Caco-2 (cell line): Measurements from ENCODE around the gene TMEM132C. TPM values are rescaled to one million over a fixed set of nuclear protein-coding genes. Genes with fewer than 3 reads are reported as not detected.

Experiments
- BruUV-seq: library from RNA; stranded (reverse); fragments of 400-500 nt; replicated peaks from 2 replicates; lab custom pipeline; 2021; lab: Mats Ljungman, UMichigan
- CTCF ChIA-PET: fragments of 300-600 bp; sonication (Branson Sonifier 250); formaldehyde crosslinking; loops from one replicate; lab custom pipeline; 2022; ENCODE audit warnings: antibody characterized with exemption; lab: Charles Lee
- POLR2A ChIA-PET: fragments of 300-600 bp; sonication (Branson Sonifier 250); formaldehyde crosslinking; loops from one replicate; lab custom pipeline; 2022; ENCODE audit warnings: antibody characterized with exemption; lab: Charles Lee
- DNase-seq, 2 experiments: peaks; one replicate each; pipeline versions ENCODE4 v3.0.0 to v3.0.0-alpha.2; 2020 to 2022
- H3K27me3 ChIP-seq: replicated peaks from 2 replicates; pipeline ENCODE4 v1.6.0; 2011; ENCODE audit warnings: low read length; ENCODE audit not compliant: control insufficient read depth, insufficient read depth
- H3K36me3 ChIP-seq: 2 replicates; pipeline ENCODE4 v1.5.1; 2011; ENCODE audit warnings: low read length; ENCODE audit not compliant: control insufficient read depth, insufficient read depth
- H3K4me1 ChIP-seq: fragments of 250-450 bp; sonication (Bioruptor Pico); 2 replicates; pipeline ENCODE4 v1.5.1; 2020; ENCODE audit warnings: mild to moderate bottlenecking
- H3K4me3 ChIP-seq: 2 replicates; pipeline ENCODE4 v1.5.1; 2011; ENCODE audit warnings: low read depth, mild to moderate bottlenecking, control low read depth, low read length
- H3K9me3 ChIP-seq: fragments of 250-450 bp; sonication (Bioruptor Pico); 2 replicates; pipeline ENCODE4 v1.5.1; 2020; ENCODE audit warnings: mild to moderate bottlenecking, moderate library complexity
- H3K27ac Mint-ChIP-seq: one replicate; pipeline ENCODE4 v1.8.0; 2022; ENCODE audit warnings: mixed read lengths; ENCODE audit not compliant: unreplicated experiment
- H3K27me3 Mint-ChIP-seq: one replicate; pipeline ENCODE4 v1.8.0; 2022; ENCODE audit warnings: mixed read lengths; ENCODE audit not compliant: insufficient read depth, unreplicated experiment
- H3K36me3 Mint-ChIP-seq: one replicate; pipeline ENCODE4 v1.8.0; 2022; ENCODE audit warnings: mild to moderate bottlenecking, mixed read lengths; ENCODE audit not compliant: insufficient read depth, unreplicated experiment
- H3K4me1 Mint-ChIP-seq: one replicate; pipeline ENCODE4 v1.8.0; 2022; ENCODE audit warnings: low read depth, mixed read lengths; ENCODE audit not compliant: unreplicated experiment
- H3K4me3 Mint-ChIP-seq: one replicate; pipeline ENCODE4 v1.8.0; 2022; ENCODE audit warnings: mild to moderate bottlenecking, moderate library complexity, mixed read lengths; ENCODE audit not compliant: unreplicated experiment
- H3K9me3 Mint-ChIP-seq: one replicate; pipeline ENCODE4 v1.8.0; 2022; ENCODE audit warnings: mixed read lengths; ENCODE audit not compliant: unreplicated experiment
- CTCF ChIP-seq, 2 experiments: fragments of 200-600 bp in 1 of 2; IDR thresholded peaks; 1 replicate in 1 of 2; 2 replicates in 1 of 2; pipeline versions ENCODE4 v1.5.1 to v1.8.0; 2011 to 2022; ENCODE audit warnings: antibody characterized with exemption in 1 of 2, control low read depth in 1 of 2, inconsistent platforms in 1 of 2, low read depth in 1 of 2, low read length in 1 of 2, mild to moderate bottlenecking in 1 of 2, moderate library complexity in 1 of 2; ENCODE audit not compliant: insufficient read depth in 1 of 2, severe bottlenecking in 1 of 2, unreplicated experiment in 1 of 2
- intact Hi-C: fragments of 100-400 bp; cut with micrococcal nuclease; formaldehyde crosslinking; loops from one replicate; pipeline ENCODE4 v1.10.0; 2022; ENCODE audit not compliant: unreplicated experiment
- total RNA-seq: library from RNA; stranded (reverse); gene quantifications from 2 replicates; pipeline ENCODE4 v1.2.3, GENCODE V29; 2022

TMEM132C gene
- total RNA-seq, 1 experiment from 2014 or later, result not detected

- no TSS peak for BruUV-seq
- Mint-ChIP-seq H3K4me1 (no peaks in the 10 kb centered on the region), H3K27ac (no peak overlapping the region), H3K9me3 (no peaks in the 10 kb centered on the region), H3K36me3 (no peaks in the 10 kb centered on the region), H3K4me3 (no peak overlapping the region), H3K27me3 (peaks cover 2% of the 10 kb centered on the region)
- TF ChIP-seq CTCF (IDR thresholded peaks at IDR 0.05; ENCODE audit: insufficient read depth in 1 of 2, low read depth in 1 of 2, low read length in 1 of 2, severe bottlenecking in 1 of 2, unreplicated experiment in 1 of 2), result no peak
- CTCF ChIA-PET, result no interaction called here
- intact Hi-C loops, result no loop called here
- POLR2A ChIA-PET, result no interaction called here
- Histone ChIP-seq H3K9me3 (no peaks in the 10 kb centered on the region), H3K36me3 (no peaks in the 10 kb centered on the region), H3K4me1 (no peaks in the 10 kb centered on the region), H3K27me3 (no peaks in the 10 kb centered on the region), H3K4me3 (no peak overlapping the region)
- no peak for DNase-seq
Measured at GRCh38 chr12:128745772-128746689, 479.1 kb downstream of the TMEM132C start.

GRCh38 chr12:128747441-128747840, 480.5 kb downstream of the TMEM132C start:
- Histone ChIP-seq H3K4me3 (no peak overlapping the region), H3K4me1 (no peaks in the 10 kb centered on the region), H3K36me3 (no peaks in the 10 kb centered on the region), H3K9me3 (no peaks in the 10 kb centered on the region), H3K27me3 (no peaks in the 10 kb centered on the region)
- Mint-ChIP-seq H3K36me3 (no peaks in the 10 kb centered on the region), H3K27me3 (no peaks in the 10 kb centered on the region), H3K27ac (no peak overlapping the region), H3K4me3 (no peak overlapping the region), H3K9me3 (no peaks in the 10 kb centered on the region), H3K4me1 (no peaks in the 10 kb centered on the region)
- no peak for DNase-seq
- intact Hi-C loops, result no loop called here
- ChIA-PET CTCF (no interaction called here), POLR2A (no interaction called here)
- BruUV-seq, result no TSS peak
- TF ChIP-seq CTCF (IDR thresholded peaks at IDR 0.05; ENCODE audit: insufficient read depth in 1 of 2, low read depth in 1 of 2, low read length in 1 of 2, severe bottlenecking in 1 of 2, unreplicated experiment in 1 of 2), result no peak

DNA sequence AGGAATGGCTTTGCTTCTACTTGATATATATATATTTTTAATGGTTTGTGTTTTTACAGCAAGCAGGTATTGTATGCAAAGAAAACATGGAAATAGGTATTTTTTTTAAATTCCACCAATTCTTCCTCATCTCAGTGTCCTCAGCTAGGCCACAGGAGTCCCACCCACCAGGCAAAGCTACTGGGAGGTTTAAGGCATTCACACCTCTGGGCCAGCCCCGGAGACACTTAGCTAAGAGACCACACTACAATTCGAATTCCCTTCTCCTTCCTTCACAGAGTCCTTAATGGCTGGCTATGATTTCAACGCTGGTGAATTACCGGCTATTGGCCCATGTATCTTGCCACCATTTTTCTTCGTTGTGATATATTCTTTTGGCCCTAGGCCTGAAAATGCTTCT, 485.4 kb downstream of the TMEM132C start:
- POLR2A ChIA-PET, result no interaction called here
- BruUV-seq, result no TSS peak
- Mint-ChIP-seq H3K36me3 (no peaks in the 10 kb centered on the region), H3K4me1 (no peaks in the 10 kb centered on the region), H3K9me3 (peaks cover 10% of the 10 kb centered on the region), H3K27ac (no peak overlapping the region), H3K27me3 (no peaks in the 10 kb centered on the region), H3K4me3 (no peak overlapping the region)
- no peak for TF ChIP-seq CTCF (IDR thresholded peaks at IDR 0.05; ENCODE audit: insufficient read depth in 1 of 2, low read depth in 1 of 2, low read length in 1 of 2, severe bottlenecking in 1 of 2, unreplicated experiment in 1 of 2)
- Histone ChIP-seq H3K9me3 (no peaks in the 10 kb centered on the region), H3K36me3 (no peaks in the 10 kb centered on the region), H3K4me3 (no peak overlapping the region), H3K27me3 (no peaks in the 10 kb centered on the region), H3K4me1 (no peaks in the 10 kb centered on the region)
- CTCF ChIA-PET, result no interaction called here
- intact Hi-C loops, result no loop called here
- DNase-seq, result no peak
